Measurements from ENCODE around the gene NKD1. TPM values are rescaled to one million over a fixed set of nuclear protein-coding genes. Genes with fewer than 3 reads are reported as not detected.
A peak's percentile ranks its signal among the peaks of the same experiment; 100 is the strongest.

The NKD1 gene
- polyA plus RNA-seq, 4 donors = 10.4 to 14.6 (median 13.2) TPM

- no peak for DNase-seq (ENCODE audit: low read depth in 4 of 4, low spot score in 2 of 4)
These were observed 8.8 kb downstream of the NKD1 start for GRCh38 chr16:50557046-50557445.

GRCh38 chr16:50558913-50559312, 10.7 kb downstream of the NKD1 start:
- DNase-seq (ENCODE audit: low read depth in 4 of 4, low spot score in 2 of 4) = no peak

DNA sequence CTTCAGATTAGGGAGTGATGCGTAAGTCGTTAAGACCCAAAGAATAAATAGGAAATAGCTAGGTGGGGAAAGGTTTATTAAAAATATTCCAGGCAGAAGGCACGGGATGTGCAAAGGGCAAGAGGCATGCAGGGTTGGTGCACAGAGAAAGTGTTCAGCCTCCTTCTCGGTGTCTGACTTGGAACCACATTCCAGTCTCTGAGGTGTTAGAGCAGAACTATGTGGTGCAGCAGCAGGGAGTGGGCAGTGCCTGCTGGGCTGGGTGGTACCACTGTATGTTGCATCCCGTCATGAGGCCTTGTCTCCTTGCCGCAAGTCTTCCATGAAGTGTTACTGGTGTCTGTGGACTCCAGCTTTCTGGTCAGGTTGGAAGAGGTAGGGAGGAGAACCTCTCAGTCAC, 11.1 kb downstream of the NKD1 start:
- DNase-seq (ENCODE audit: low read depth in 4 of 4, low spot score in 2 of 4) = no peak

GRCh38 chr16:50559804-50560514, 11.8 kb downstream of the NKD1 start:
- no peak for DNase-seq (ENCODE audit: low read depth in 4 of 4, low spot score in 2 of 4)

GRCh38 chr16:50560903-50561863, 13.0 kb downstream of the NKD1 start:
- DNase-seq (ENCODE audit: low read depth in 4 of 4, low spot score in 2 of 4) = no peak

GRCh38 chr16:50562657-50563056, 14.5 kb downstream of the NKD1 start:
- no peak for DNase-seq (ENCODE audit: low read depth in 4 of 4, low spot score in 2 of 4)

- no peak for DNase-seq (ENCODE audit: low read depth in 4 of 4, low spot score in 2 of 4)
These were observed 15.8 kb downstream of the NKD1 start for GRCh38 chr16:50563989-50564388.

- DNase-seq (ENCODE audit: low read depth in 4 of 4, low spot score in 2 of 4) = no peak
These were observed 17.2 kb downstream of the NKD1 start for GRCh38 chr16:50565428-50565827.

- DNase-seq (ENCODE audit: low read depth in 4 of 4, low spot score in 2 of 4) = no peak
These were observed 18.1 kb downstream of the NKD1 start for GRCh38 chr16:50566014-50566962.

DNA sequence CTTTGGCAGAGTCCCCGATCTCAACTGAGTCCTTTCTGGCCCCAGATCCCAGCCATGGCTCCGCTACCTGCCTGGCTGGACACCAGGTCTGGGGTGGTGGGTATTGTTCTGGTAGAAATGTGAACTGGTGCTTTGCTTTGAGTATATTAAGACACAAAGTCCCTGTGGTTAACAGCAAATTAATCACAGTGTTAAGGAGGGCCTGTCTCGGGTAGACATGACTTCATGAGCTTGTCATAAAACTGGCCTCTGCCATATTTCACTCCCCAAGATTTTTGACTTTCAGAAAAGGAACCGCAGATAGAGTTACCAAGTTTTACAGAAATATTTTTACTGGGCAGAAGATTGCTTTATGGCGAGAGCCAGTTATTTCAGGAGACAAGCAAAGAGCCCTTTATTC, 19.5 kb downstream of the NKD1 start:
- DNase-seq (ENCODE audit: low read depth in 4 of 4, low spot score in 2 of 4) = no peak

DNA sequence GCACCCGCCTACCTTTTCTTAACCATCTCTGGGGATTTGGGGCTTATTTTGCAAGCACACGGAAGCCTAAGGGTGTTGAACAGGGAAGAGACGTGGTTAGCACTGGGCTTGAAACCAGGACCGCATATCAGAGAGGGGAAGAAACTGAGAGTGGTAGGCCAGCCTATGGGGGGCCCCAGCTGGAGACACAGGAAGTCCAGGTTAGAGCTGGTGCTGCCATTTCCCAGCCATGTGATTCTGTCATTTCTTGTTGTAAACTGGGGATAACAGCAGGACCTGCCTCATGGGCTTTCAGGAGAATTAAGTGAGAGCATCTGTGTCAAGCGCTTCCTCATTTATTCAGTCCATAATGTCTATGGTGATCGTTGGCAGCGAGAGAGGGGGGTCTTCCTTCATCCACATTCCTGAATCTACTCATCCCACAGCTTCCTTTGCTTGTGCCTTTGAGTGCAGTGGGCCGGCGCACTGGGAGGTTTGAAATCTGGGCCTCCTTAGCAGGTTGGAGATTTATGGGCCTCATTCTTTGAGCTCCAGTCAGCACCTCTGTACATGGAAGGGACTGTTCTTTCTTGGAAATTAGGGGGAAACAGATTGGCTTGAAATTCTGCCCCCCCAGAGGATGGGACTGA, 20.1 kb downstream of the NKD1 start:
- DNase-seq (ENCODE audit: low read depth in 4 of 4, low spot score in 2 of 4) = no peak

GRCh38 chr16:50570354-50570753, 22.2 kb downstream of the NKD1 start:
- DNase-seq (ENCODE audit: low read depth in 4 of 4, low spot score in 2 of 4) = no peak

- no peak for DNase-seq (ENCODE audit: low read depth in 4 of 4, low spot score in 2 of 4)
These were observed 22.8 kb downstream of the NKD1 start for GRCh38 chr16:50570808-50571598.

- DNase-seq (ENCODE audit: low read depth in 4 of 4, low spot score in 2 of 4) = no peak
These were observed 23.6 kb downstream of the NKD1 start for GRCh38 chr16:50571786-50572185.

DNA sequence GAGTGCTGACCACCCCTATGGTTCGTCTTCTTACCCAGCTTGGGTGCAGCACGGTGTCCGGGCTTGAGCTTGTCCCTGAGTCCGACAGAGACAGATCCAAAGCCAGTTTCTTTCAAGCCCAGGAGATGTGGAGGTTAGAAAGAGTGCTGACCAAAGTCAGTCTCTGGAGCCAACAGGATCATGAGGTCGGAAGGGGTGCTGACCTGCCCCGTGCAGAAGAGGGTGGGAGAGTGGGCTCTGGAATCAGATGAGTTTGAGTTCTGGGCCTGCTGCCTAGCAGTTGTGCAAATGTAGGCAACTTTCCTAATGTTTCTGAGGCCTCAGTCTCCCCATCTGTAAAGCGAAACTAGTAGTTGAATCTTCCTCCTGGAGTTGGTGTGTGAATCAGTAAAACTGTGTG, 24.5 kb downstream of the NKD1 start:
- no peak for DNase-seq (ENCODE audit: low read depth in 4 of 4, low spot score in 2 of 4)

- no peak for DNase-seq (ENCODE audit: low read depth in 4 of 4, low spot score in 2 of 4)
These were observed 25.1 kb downstream of the NKD1 start for GRCh38 chr16:50573279-50573678.

GRCh38 chr16:50573947-50574744, 25.9 kb downstream of the NKD1 start:
- no peak for DNase-seq (ENCODE audit: low read depth in 4 of 4, low spot score in 2 of 4)

DNA sequence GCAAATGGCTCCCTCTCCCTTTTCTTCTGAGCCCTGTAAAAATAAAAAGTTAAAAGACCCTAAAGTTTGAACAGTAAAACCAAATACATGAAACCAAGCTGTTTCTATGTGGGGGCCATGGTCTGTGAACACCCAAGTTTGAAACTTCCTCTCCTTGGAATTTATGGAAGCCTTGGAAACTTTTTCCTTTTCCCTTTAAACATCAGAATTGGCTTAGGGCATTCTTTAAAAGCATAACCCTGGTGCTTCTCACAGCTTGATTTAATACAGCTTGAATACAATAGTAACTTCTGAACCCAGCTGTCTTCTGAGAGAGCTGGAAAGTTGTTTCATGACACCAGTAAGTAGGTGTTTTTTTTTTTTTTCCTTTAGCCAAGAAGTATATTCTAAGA, 26.5 kb downstream of the NKD1 start:
- peak in 1 of 4 donors; percentile 63 for DNase-seq (ENCODE audit: low read depth in 4 of 4, low spot score in 2 of 4)

GRCh38 chr16:50575743-50576142, 27.5 kb downstream of the NKD1 start:
- DNase-seq (ENCODE audit: low read depth in 4 of 4, low spot score in 2 of 4) = no peak

All from left renal cortex interstitium (tissue), 4 donors.